GM20000 (cell line): ENCODE results near the gene MIEF2.
A peak's percentile ranks its signal among the peaks of the same experiment; 100 is the strongest.

Experiments
- DNase-seq: peaks from one replicate; pipeline ENCODE4 v3.0.0; 2012; ENCODE audit warnings: low spot score
- CTCF ChIP-seq: IDR thresholded peaks from 2 replicates; pipeline ENCODE4 v1.5.1; 2012; ENCODE audit warnings: mild to moderate bottlenecking, control low read depth; ENCODE audit errors: extremely low read depth, missing control alignments

Gene MIEF2

DNA sequence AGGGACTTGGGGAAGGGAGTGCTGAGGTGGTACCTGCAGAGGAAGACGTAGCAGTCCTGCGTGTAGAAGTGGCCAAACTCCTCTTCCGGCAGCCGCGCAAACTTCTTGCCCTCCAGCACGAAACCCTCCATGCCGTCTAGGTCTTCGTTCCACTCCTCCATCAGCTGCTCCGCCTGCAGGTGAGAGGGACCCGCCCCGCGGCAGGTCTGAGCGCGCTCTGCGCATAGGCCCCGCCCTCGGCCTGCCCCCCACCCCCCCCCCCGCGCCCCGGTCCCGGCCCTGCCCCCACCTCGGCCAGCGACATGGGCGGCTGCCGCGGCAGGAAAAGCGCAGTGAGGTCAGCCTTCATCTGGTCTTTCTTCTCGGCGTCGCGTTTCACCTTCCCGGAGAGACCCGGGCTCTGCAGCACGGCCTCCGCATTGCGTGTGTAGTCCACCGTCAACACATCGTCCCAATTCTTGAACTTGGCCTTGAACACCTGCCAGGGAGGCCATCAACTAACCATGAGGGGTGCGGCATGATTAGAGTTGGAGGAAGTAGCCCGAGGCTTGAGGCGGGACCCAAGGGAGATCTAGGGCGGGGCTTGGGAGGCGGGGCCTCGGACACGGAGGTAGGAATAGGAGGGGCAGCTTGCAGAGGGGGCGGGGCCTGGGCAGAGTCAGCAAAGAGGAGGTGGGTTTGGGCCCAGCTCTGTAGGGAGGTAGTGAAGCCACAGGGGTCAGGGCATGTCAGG, 13.4 kb upstream of the MIEF2 start:
- TF ChIP-seq CTCF, result no peak
- DNase-seq, result peak; percentile 79

GRCh38 chr17:18247613-18248001, 12.9 kb upstream of the MIEF2 start:
- TF ChIP-seq CTCF, result no peak
- DNase-seq, result no peak

DNA sequence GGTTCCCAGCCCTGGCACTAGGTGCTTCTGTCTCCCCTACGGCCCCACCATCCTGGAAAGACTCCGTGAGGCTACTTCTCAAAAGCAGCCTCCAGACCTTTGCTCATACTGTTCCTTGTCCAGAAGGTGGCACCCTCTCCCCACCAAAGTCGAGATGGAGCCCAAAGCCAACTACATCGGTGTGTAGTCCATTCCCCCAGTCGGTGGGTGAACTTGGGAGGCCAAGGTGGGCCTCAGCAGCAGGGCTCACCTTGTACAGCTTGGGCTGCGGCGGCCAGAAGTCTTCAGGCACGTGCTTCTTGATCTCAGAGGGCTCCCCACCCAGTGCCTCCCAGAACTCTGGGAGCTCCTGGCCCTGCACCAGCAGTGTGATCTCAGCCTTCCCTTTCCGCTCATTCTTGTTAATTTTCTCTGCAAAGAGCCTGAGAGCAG, 12.1 kb upstream of the MIEF2 start:
- peak; percentile 44 for TF ChIP-seq CTCF
- peak; percentile 95 for DNase-seq

- TF ChIP-seq CTCF, result no peak
- no peak for DNase-seq
These were observed 11.7 kb upstream of the MIEF2 start for GRCh38 chr17:18248811-18249210.

GRCh38 chr17:18250259-18250658, 10.2 kb upstream of the MIEF2 start:
- no peak for DNase-seq

GRCh38 chr17:18250708-18251107, 9.8 kb upstream of the MIEF2 start:
- no peak for TF ChIP-seq CTCF
- no peak for DNase-seq

More at GRCh38 chr17:18250259-18250658, 10.2 kb upstream of the MIEF2 start:
- no peak for TF ChIP-seq CTCF

DNA sequence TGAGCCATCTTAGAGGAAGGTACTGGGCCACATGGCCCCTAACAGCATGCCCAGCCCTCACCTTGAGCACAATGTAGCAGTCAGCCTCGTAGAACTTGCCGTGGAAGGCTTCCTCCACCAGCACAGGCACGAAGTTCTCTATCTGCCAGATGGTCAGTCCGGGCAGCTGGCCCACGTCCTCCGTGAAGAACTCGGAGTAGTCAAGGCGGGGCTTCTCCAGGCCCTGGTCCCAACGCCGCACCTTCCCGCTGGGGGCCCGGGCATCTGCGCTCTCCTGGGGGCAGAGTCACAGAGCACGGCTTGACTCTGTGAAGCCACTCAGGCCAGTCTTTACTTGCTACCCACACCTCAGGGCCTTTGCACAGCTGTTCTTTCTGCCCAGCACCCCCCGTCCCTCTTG, 9.3 kb upstream of the MIEF2 start:
- no peak for DNase-seq
- TF ChIP-seq CTCF, result no peak
